ENCODE measurements around the gene SLC16A12. TPM values are rescaled to one million over a fixed set of nuclear protein-coding genes. Genes with fewer than 3 reads are reported as not detected.

The SLC16A12 gene
- total and polyA plus RNA-seq, 2 of the 8 experiments (the other 6 are each of a cell fraction or from before 2014, with no cell fraction given), result 1.6 to 1.9 TPM

- CTCF ChIA-PET (ENCODE audit: partially characterized antibody), result interaction anchor here (1.6 kb wide), 2 partner anchors 28 to 42 kb away, joined by 5 read pairs; partner anchors contain the start of gene SLC16A12
These were observed 40.8 kb downstream of the SLC16A12 start for GRCh38 chr10:89494575-89494974.

More at GRCh38 chr10:89494575-89494974, 40.8 kb downstream of the SLC16A12 start:
- Histone ChIP-seq H3K18ac (ENCODE audit: extremely low read depth, low read length) (no peak overlapping the region), H3K23me2 (ENCODE audit: low read depth, low read length) (no peaks in the 10 kb centered on the region), H3K56ac (replicated peaks; ENCODE audit: insufficient read length, low read depth, low read length) (no peak overlapping the region), H4K20me1 (replicated peaks in 1 of 2; ENCODE audit: control insufficient read depth in 1 of 2, insufficient read depth in 2 of 2, low read length in 2 of 2) (no peaks in the 10 kb centered on the region), H3K9ac (replicated peaks in 1 of 4; ENCODE audit: extremely low read depth in 1 of 4, low read depth in 3 of 4, low read length in 3 of 4) (no peak overlapping the region), H2BK15ac (ENCODE audit: low read length) (no peak overlapping the region), H3K27me3 (replicated peaks in 1 of 4; ENCODE audit: control insufficient read depth in 3 of 4, extremely low read depth in 1 of 4, insufficient read depth in 3 of 4, low read length in 3 of 4) (peaks cover 0 to 2% (median 0%) of the 10 kb centered on the region in 4 experiments; a peak in 1 of 7 replicates), H3K14ac (ENCODE audit: insufficient read length) (no peak overlapping the region), H2BK12ac (ENCODE audit: low read depth, low read length) (no peak overlapping the region), H3K4me3 (ENCODE audit: extremely low read depth in 1 of 4, insufficient read depth in 2 of 4, low read depth in 3 of 4, low read length in 4 of 4) (no peak overlapping the region), H3K4me2 (ENCODE audit: insufficient read depth in 1 of 2, low read depth in 2 of 2, low read length in 2 of 2) (no peak overlapping the region), H2AFZ (ENCODE audit: low read length) (no peak overlapping the region), H2BK120ac (replicated peaks; ENCODE audit: low read depth, low read length) (no peak overlapping the region), H3K36me3 (ENCODE audit: control insufficient read depth in 2 of 4, insufficient read depth in 4 of 4, low read length in 3 of 4) (no peaks in the 10 kb centered on the region), H3K4me1 (replicated peaks in 1 of 4; ENCODE audit: control insufficient read depth in 3 of 4, insufficient read depth in 4 of 4, low read length in 3 of 4) (peaks cover 0 to 10% (median 1%) of the 10 kb centered on the region in 4 experiments; a peak in 2 of 7 replicates), H3K27ac (ENCODE audit: low read depth, low read length) (no peak overlapping the region; the same call in 1 of the 2 replicates), H2BK5ac (ENCODE audit: low read depth, low read length) (no peak overlapping the region), H4K8ac (ENCODE audit: extremely low read depth, insufficient read depth, low read length) (no peak overlapping the region), H4K5ac (ENCODE audit: insufficient read length, low read depth, low read length) (no peak overlapping the region), H3K23ac (ENCODE audit: insufficient read length) (no peak overlapping the region), H4K91ac (replicated peaks; ENCODE audit: insufficient read length, low read length) (no peak overlapping the region), H2BK20ac (ENCODE audit: low read length) (no peak overlapping the region), H3K79me1 (ENCODE audit: low read depth, low read length) (no peaks in the 10 kb centered on the region), H2AK5ac (ENCODE audit: low read depth, low read length) (no peak overlapping the region), H3K9me3 (ENCODE audit: insufficient read depth in 2 of 2, low read depth in 1 of 2, low read length in 1 of 2) (no peaks in the 10 kb centered on the region), H3K79me2 (ENCODE audit: control insufficient read depth in 1 of 2, insufficient read depth in 2 of 2, low read length in 2 of 2) (no peaks in the 10 kb centered on the region), H3K4ac (replicated peaks; ENCODE audit: insufficient read length, low read depth, low read length) (no peak overlapping the region)
- no peak for TF ChIP-seq BCL11A (IDR thresholded peaks at IDR 0.05; ENCODE audit: low read depth in 2 of 2, low read length in 2 of 2)
- DNase-seq (ENCODE audit: low read depth in 1 of 2, low spot score in 2 of 2) (no peak), FAIRE-seq (no peak)
- whole genome bisulfite sequencing, 2 experiments (ENCODE audit: extremely low coverage in 1 of 2, insufficient coverage in 1 of 2, insufficient read length in 1 of 2, insufficient replicate concordance in 2 of 2, low coverage in 1 of 2, low lambda C conversion rate in 2 of 2, missing lambda C conversion rate in 1 of 2), result 90% methylated on average over 3 of the region's 3 CpGs; no CpG with 5 or more reads in 1 of the 2 experiments
- POLR2A ChIA-PET (ENCODE audit: partially characterized antibody), result no interaction called here

All from H1 (cell line).